Muscle layer of colon (tissue), 2 donors: ENCODE results near the gene ATP5PO.
"Not testable (repeated sequence)": the region's sequence is repeated elsewhere in the genome, so short reads cannot be mapped to it uniquely, and the experiment has no call there.

Source experiments
- H3K27ac ChIP-seq: one replicate; pipeline ENCODE4 v1.7.0; 2013; ENCODE audit warnings: low read depth, mild to moderate bottlenecking, low read length, moderate library complexity
- H3K27me3 ChIP-seq, 2 donors: one replicate each; pipeline ENCODE4 v1.7.0; 2013; ENCODE audit warnings: low read length in 2 of 2, mild to moderate bottlenecking in 2 of 2; ENCODE audit not compliant: insufficient read depth in 2 of 2, control insufficient read depth in 1 of 2
- H3K36me3 ChIP-seq: one replicate; pipeline ENCODE4 v1.7.0; 2013; ENCODE audit warnings: mild to moderate bottlenecking, low read length; ENCODE audit not compliant: insufficient read depth
- H3K4me1 ChIP-seq: one replicate; pipeline ENCODE4 v1.7.0; 2013; ENCODE audit warnings: mild to moderate bottlenecking, low read length; ENCODE audit not compliant: insufficient read depth
- H3K4me3 ChIP-seq, 2 donors: one replicate each; pipeline ENCODE4 v1.7.0; 2013; ENCODE audit warnings: low read length in 2 of 2, low read depth in 1 of 2, mild to moderate bottlenecking in 1 of 2, moderate library complexity in 1 of 2
- H3K9ac ChIP-seq: one replicate; pipeline ENCODE4 v1.7.0; 2013; ENCODE audit warnings: low read length
- H3K9me3 ChIP-seq: one replicate; pipeline ENCODE4 v1.7.0; 2013; ENCODE audit warnings: mild to moderate bottlenecking, low read length
- donor health status: abdominal sarcoma.
- donor health status: Adenocarcinoma of cecum.

The ATP5PO gene

DNA sequence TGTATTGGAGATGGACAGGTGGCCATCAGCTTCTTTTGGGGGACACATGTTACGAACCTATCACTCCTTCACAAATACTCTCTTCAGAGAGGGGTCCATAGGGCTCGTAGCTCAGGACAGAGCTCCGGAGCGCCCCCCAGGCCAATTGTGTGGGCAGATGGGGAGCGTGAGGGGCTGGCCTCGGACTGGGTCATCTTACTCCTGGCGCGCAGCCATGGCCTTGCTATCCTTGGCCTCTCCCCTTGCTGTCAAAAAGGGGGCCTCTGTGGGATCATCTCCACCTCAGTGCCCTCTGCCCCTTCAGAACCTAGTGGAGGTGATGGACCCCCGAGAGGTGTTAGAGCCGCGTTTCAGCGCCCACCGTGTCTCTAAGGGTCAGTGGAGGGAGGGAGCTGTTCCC lies 35.0 kb downstream of the ATP5PO start:
- no peak overlapping the region for H3K4me3 ChIP-seq
- H3K9ac ChIP-seq = no peak overlapping the region
- peaks cover 7% of the 10 kb centered on the region for H3K4me1 ChIP-seq

DNA sequence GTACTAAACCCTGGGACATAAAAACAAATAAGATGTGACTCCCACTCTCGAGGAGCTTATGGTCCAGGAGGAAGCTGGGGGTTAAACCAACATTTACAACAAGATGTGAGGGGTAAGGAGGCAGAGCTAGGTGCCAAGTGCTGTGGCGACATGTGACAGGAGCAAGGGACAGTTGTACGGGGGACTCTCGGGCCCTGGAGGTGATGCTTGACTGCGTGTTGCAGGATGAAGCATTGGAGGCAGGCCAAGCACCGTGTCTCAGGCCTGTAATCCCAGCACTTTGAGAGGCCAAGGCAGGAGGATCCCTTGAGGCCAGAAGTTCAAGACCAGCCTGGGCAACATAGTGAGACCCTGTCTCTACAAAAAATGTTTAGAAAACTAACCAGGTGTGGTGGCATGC lies 36.8 kb downstream of the ATP5PO start:
- H3K27ac ChIP-seq = no peak overlapping the region
- H3K4me3 ChIP-seq = no peak overlapping the region
- H3K27me3 ChIP-seq = no peaks in the 10 kb centered on the region
- no peaks in the 10 kb centered on the region for H3K4me1 ChIP-seq
- H3K36me3 ChIP-seq = no peaks in the 10 kb centered on the region
- no peak overlapping the region for H3K9ac ChIP-seq
- H3K9me3 ChIP-seq = no peaks in the 10 kb centered on the region

More for the DNA sequence above, 35.0 kb downstream of the ATP5PO start:
- no peaks in the 10 kb centered on the region for H3K27me3 ChIP-seq
- no peaks in the 10 kb centered on the region for H3K9me3 ChIP-seq
- H3K27ac ChIP-seq = no peak overlapping the region
- H3K36me3 ChIP-seq = no peaks in the 10 kb centered on the region

DNA sequence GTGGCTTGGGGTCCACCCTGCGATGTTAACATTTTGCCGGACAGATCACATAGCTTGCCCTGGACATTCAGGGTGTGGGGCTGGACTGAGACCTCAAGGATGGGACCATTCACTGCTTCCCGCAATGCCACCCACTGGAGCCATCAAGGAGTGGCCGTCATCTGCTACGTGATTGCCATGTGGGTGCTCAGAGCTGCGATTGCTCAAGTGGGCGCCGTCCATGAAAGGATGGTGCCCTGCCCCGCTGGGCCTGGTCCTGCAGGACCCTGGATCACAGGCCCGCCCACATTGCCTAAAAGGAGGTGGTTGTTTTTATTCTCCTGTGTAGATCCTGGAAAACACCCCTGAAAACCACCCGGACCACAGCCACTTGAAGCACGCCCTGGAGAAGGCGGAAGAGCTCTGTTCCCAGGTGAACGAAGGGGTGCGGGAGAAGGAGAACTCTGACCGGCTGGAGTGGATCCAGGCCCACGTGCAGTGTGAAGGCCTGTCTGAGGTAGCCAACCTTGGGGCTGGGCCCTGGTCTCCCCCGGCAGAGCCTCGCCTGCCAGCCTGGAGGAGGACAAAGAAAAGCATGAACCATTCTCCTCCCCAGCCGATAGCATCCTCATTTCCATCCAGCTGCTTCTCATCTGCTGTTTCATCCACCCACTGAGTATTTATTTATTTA lies 40.4 kb downstream of the ATP5PO start:
- no peaks in the 10 kb centered on the region for H3K36me3 ChIP-seq
- H3K27me3 ChIP-seq = no peaks in the 10 kb centered on the region
- H3K9me3 ChIP-seq = no peaks in the 10 kb centered on the region
- H3K4me3 ChIP-seq = no peak overlapping the region
- H3K27ac ChIP-seq = no peak overlapping the region
- H3K9ac ChIP-seq = no peak overlapping the region
- no peaks in the 10 kb centered on the region for H3K4me1 ChIP-seq

DNA sequence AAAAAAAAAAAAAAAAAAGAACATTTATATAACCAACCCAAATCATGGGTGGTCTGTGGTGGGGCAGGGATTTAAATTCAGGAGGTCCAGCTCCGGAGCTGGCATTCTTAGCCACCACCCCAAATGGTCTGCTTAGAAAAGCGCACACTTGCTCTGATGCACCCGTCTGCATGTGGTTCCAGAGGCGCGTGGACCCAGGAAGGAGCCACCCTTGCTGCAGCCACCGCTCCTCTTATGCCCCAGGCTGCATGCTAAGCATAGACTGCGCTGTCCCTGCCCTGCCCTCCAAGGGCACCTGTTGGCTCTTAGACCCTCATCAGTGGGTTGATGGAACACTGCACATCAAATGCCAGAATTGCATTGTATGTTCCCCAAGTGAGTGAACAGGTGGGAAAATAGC lies 41.4 kb downstream of the ATP5PO start:
- no peaks in the 10 kb centered on the region for H3K36me3 ChIP-seq
- no peak overlapping the region for H3K4me3 ChIP-seq
- H3K9me3 ChIP-seq = no peaks in the 10 kb centered on the region
- H3K27ac ChIP-seq = no peak overlapping the region
- H3K9ac ChIP-seq = no peak overlapping the region
- no peaks in the 10 kb centered on the region for H3K4me1 ChIP-seq
- no peaks in the 10 kb centered on the region for H3K27me3 ChIP-seq

DNA sequence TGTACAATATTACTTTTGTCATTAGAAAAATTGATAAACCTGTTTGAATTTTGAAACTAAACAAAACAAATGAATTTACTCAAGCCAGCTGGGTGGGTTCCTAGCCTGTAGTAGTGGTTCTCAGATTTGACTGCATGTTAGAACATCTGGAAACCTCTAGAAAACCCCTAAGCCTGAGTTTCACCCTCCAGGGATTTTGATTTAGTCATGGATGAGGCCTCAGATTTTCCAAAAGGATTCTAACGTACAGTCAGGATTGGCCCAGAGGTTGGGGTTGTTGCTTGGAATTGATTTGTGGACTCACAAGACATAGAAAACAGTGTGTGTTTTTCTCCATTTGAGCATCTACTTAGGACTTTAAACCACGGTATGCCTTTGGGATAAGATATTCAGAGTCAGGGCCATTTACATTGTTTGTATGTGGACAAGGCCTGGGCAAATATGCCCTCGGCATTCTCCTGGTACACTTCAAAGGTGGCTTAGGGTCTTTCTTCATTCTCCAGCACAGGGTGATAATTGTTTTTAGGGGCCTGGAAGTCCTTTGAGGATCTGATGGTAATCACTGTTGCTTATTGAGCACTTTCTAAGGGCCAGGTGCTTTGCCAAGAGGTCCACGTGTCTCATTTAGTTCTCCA lies 42.6 kb downstream of the ATP5PO start:
- Histone ChIP-seq H3K9ac (no peak overlapping the region), H3K27ac (no peak overlapping the region), H3K9me3 (no peaks in the 10 kb centered on the region), H3K36me3 (no peaks in the 10 kb centered on the region), H3K27me3 (no peaks in the 10 kb centered on the region), H3K4me3 (no peak overlapping the region), H3K4me1 (no peaks in the 10 kb centered on the region)

DNA sequence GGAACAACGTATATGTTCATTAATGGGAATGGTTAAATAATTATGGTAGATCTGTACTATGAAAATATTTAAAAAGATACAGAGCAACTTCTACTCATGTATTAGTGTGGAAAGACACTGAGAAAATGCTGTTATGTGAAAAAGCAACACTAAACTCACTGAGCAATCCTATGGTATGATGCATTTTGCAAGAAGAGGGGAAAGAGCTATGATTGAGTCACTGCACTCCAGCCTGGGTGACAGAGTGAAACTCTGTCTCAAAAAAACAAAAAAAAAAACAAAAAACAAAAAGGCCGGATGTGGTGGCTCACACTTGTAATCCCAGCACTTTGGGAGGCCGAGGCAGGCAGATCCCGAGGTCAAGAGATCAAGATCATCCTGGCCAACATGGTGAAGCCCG lies 44.4 kb downstream of the ATP5PO start:
- no peak overlapping the region for H3K9ac ChIP-seq
- H3K36me3 ChIP-seq = no peaks in the 10 kb centered on the region
- H3K27ac ChIP-seq = no peak overlapping the region
- H3K4me3 ChIP-seq = no peak overlapping the region
- H3K4me1 ChIP-seq = no peaks in the 10 kb centered on the region
- H3K9me3 ChIP-seq = no peaks in the 10 kb centered on the region
- H3K27me3 ChIP-seq = no peaks in the 10 kb centered on the region

DNA sequence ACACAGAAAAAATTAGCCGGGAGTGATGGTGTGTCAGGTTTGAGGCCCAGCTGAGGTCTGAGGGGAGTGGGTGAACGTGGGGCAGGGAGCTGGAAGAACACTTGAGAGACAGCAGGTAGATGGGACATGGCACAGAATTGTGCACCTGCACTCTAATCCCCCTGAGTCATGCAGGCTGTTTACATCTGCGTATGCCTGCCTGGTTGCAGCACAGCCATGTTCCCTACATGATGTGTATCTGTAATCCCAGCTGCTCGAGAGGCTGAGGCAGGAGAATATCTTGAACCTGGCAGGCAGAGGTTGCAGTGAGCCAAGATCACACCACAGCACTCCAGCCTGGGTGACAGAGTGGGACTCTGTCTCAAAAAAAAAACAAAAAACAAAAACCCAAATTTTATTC lies 44.8 kb downstream of the ATP5PO start:
- Histone ChIP-seq H3K4me1 (no peaks in the 10 kb centered on the region), H3K27me3 (no peaks in the 10 kb centered on the region), H3K4me3 (no peak overlapping the region), H3K9me3 (no peaks in the 10 kb centered on the region), H3K36me3 (no peaks in the 10 kb centered on the region), H3K9ac (no peak overlapping the region), H3K27ac (no peak overlapping the region)

DNA sequence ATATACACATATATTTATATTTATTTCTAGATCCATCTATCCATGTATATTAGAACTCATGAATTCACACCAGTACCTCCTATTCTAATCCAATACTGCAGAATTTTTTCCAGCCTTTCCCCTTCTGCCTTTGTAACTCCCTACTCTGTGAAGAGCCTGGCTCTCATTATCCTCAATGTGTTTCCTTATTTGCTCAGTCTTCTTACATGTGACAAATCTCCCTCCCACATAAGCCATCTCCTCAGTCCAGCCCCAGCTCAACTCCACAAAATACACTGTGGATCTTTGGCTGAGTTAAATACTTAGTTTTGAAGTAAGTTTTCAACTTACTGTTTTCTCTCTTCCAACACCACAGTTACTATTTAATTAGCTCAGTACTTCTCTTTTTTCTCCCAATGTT lies 45.7 kb downstream of the ATP5PO start:
- H3K9ac ChIP-seq = no peak overlapping the region

DNA sequence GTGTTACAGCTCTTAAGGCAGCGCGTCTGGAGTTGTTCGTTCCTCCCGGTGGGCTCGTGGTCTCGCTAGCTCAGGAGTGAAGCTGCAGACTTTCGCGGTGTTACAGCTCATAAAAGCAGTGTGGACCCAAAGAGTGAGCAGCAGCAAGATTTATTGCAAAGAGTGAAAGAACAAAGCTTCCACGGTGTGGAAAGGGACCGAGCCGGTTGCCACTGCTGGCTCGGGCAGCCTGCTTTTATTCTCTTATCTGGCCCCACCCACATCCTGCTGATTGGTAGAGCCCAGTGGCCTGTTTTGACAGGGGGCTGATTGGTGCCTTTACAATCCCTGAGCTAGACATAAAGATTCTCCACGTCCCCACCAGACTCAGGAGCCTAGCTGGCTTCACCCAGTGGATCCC lies 47.7 kb downstream of the ATP5PO start:
- not testable (repeated sequence) for H3K4me1 ChIP-seq, H3K27me3 ChIP-seq, H3K4me3 ChIP-seq, H3K36me3 ChIP-seq, H3K9me3 ChIP-seq, H3K9ac ChIP-seq, H3K27ac ChIP-seq

More for the DNA sequence above, 45.7 kb downstream of the ATP5PO start:
- Histone ChIP-seq H3K36me3 (no peaks in the 10 kb centered on the region), H3K27ac (no peak overlapping the region), H3K4me3 (no peak overlapping the region), H3K27me3 (no peaks in the 10 kb centered on the region), H3K4me1 (no peaks in the 10 kb centered on the region), H3K9me3 (no peaks in the 10 kb centered on the region)

DNA sequence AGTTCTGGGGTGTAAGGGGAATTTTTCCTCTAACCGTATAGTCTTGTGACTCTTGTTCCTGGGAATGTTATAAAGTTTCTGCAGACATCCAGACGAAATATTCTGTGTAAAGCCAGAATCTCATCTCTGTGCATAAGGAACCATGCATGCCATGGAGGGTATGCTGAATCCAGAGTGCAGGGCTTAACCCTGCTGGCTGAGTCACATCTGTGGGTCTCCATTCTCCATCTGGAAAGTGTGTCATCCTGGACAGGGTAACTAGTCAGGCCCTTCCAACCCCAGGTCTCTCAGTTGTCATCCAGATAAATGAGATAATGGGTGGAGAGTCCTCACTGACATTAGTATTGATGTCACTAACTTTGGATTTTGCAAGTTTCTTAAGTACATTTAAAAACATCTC lies 48.8 kb downstream of the ATP5PO start:
- Histone ChIP-seq H3K4me1 (no peaks in the 10 kb centered on the region), H3K9me3 (no peaks in the 10 kb centered on the region), H3K27me3 (no peaks in the 10 kb centered on the region), H3K4me3 (no peak overlapping the region), H3K36me3 (no peaks in the 10 kb centered on the region), H3K9ac (no peak overlapping the region), H3K27ac (no peak overlapping the region)

DNA sequence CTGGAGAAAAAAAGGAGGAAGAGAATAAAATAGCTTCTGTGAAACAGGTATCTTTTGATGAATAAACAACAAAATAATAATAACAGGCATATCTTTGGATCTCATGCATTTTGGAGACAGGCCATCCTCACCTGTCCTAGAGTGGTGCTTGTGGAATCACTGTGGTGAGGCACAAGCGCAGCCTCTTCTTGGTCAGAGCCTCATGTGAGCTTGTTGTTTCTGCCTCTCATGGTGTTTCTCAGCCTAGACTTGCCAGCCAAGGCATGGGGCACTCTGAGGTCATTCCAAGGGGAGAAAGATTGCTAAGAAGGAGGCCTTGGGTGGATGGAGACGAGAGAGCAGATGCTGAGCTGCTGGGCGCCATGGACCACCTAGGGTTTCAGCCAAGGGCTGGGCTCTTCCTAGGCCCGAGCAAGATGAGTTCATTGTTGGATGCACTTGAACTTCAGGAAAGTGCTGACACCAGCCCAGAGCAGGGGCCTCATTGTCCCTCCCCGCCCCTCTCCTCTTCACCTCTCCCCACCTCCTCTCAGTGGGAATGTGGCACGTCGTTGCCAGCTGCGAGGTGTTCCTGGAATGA lies 49.5 kb downstream of the ATP5PO start:
- no peaks in the 10 kb centered on the region for H3K9me3 ChIP-seq
- H3K9ac ChIP-seq = no peak overlapping the region
- no peak overlapping the region for H3K27ac ChIP-seq
- H3K4me3 ChIP-seq = no peak overlapping the region
- no peaks in the 10 kb centered on the region for H3K4me1 ChIP-seq
- no peaks in the 10 kb centered on the region for H3K27me3 ChIP-seq
- no peaks in the 10 kb centered on the region for H3K36me3 ChIP-seq

DNA sequence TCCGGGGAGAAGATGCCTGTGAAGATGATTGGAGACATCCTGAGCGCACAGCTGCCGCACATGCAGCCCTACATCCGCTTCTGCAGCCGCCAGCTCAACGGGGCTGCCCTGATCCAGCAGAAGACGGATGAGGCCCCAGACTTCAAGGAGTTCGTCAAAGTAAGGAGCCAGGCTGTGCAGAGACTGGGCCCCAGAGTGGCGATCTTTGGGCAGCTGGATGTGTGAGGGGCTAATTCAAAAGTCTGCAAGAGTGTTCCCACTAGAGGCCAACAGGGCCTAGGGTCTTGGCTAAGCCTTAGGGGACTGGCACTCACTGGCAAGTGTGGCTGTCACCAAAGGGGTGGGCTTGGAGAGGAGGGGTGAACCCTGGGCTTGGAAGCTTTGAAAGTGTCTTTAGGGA lies 50.4 kb downstream of the ATP5PO start:
- Histone ChIP-seq H3K4me3 (no peak overlapping the region), H3K36me3 (no peaks in the 10 kb centered on the region), H3K27me3 (no peaks in the 10 kb centered on the region), H3K4me1 (no peaks in the 10 kb centered on the region), H3K9me3 (no peaks in the 10 kb centered on the region), H3K27ac (no peak overlapping the region), H3K9ac (no peak overlapping the region)
